Renal cortex interstitium (tissue), 11 donors: ENCODE results near the gene RAB33A. TPM values are rescaled to one million over a fixed set of nuclear protein-coding genes. Genes with fewer than 3 reads are reported as not detected.
"Not testable (repeated sequence)": the region's sequence is repeated elsewhere in the genome, so short reads cannot be mapped to it uniquely, and the experiment has no call there.

ENCODE experiments used
- DNase-seq, 11 donors: peaks; one replicate each; pipeline ENCODE4 v3.0.0-alpha.2; 2013; ENCODE audit warnings: low read depth in 9 of 11, low spot score in 4 of 11; ENCODE audit errors: extremely low read depth in 1 of 11
- polyA plus RNA-seq, 3 donors: library from polyadenylated mRNA; unstranded; fragments of 120-200 nt; gene quantifications; one replicate each; pipeline ENCODE4 v1.2.1, GENCODE V29; 2013; ENCODE audit not compliant: insufficient read length in 3 of 3

Gene RAB33A
- polyA plus RNA-seq, 3 donors = 0.44 to 0.78 (median 0.70) TPM

- DNase-seq = no peak
Observed at GRCh38 chrX:130212371-130212770, 40.6 kb downstream of the RAB33A start.

- DNase-seq = no peak
Observed at GRCh38 chrX:130213376-130213775, 41.6 kb downstream of the RAB33A start.

- no peak for DNase-seq
Observed at GRCh38 chrX:130216320-130216719, 44.6 kb downstream of the RAB33A start.

- DNase-seq = no peak
Observed at GRCh38 chrX:130224810-130225209, 53.0 kb downstream of the RAB33A start.

- no peak for DNase-seq
Observed at GRCh38 chrX:130228871-130229270, 57.1 kb downstream of the RAB33A start.

- not testable (repeated sequence) for DNase-seq
Observed at GRCh38 chrX:130231184-130231583, 59.4 kb downstream of the RAB33A start.

Other genes with a start within 250 kb of the RAB33A start
- gene BCORL1, start 189.3 kb upstream of the RAB33A start, polyA plus RNA-seq = 10 to 100 TPM; 16.0 to 20.8 (median 17.0) TPM
- 10 to 100 TPM; 11.7 to 13.9 (median 12.8) TPM for gene ELF4, start 61.5 kb upstream of the RAB33A start, polyA plus RNA-seq
- 10 to 100 TPM; 77.4 to 98.5 (median 84.6) TPM for gene AIFM1, start 6.1 kb upstream of the RAB33A start, polyA plus RNA-seq
- 1 to 10 TPM; 6.0 to 8.0 (median 7.3) TPM for gene ZNF280C, start 96.9 kb downstream of the RAB33A start, polyA plus RNA-seq
- 10 to 100 TPM; 21.7 to 31.5 (median 22.2) TPM for gene SLC25A14, start 168.0 kb downstream of the RAB33A start, polyA plus RNA-seq
- gene GPR119, start 213.7 kb downstream of the RAB33A start, polyA plus RNA-seq = not detected
- gene RBMX2, start 230.0 kb downstream of the RAB33A start, polyA plus RNA-seq = 10 to 100 TPM; 33.3 to 41.6 (median 34.0) TPM